AG08395 (cell line): ENCODE results near the gene SPEM3.
A peak's percentile ranks its signal among the peaks of the same experiment; 100 is the strongest.
"Not testable (repeated sequence)": the region's sequence is repeated elsewhere in the genome, so short reads cannot be mapped to it uniquely, and the experiment has no call there.

Experiments
- DNase-seq: peaks from one replicate; pipeline ENCODE4 v3.0.0; 2012; ENCODE audit warnings: mixed read lengths, low spot score

The SPEM3 gene

DNA sequence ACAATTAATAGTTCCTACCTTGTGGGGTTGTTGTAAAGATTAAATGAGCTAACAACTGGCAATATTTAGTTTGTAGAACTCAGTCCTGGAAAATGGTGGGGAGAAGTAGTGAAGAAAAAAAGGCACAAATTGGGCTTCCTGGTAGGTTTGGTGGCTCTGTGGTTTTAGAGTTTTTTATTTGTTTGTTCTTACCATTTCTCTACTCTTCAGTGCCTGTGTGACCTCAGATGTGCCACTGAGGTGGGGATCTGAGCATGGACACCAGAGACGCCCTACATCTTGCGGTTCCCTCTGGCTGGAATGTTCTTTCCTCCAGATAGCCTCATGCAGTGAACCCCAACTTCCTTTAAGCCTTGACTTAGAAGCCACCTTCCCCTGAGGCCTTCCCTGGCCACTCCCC is 43.1 kb downstream of the SPEM3 start:
- no peak for DNase-seq

DNA sequence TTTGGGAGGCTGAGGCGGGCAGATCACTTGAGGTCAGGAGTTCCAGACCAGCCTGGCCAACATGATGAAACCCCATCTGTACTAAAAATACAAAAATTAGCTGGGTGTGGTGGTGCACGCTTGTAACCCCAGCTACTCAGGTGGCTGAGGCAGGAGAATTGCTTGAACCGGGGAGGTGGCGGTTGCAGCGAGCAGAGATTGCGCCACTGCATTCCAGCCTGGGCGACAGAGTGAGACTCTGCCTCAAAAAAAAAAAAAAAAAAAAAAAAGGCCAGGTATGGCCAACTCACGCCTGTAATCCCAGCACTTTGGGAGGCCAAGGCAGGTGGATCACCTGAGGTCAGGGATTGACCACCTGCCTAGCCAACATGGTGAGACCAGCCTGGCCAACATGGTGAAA is 46.1 kb downstream of the SPEM3 start:
- not testable (repeated sequence) for DNase-seq

DNA sequence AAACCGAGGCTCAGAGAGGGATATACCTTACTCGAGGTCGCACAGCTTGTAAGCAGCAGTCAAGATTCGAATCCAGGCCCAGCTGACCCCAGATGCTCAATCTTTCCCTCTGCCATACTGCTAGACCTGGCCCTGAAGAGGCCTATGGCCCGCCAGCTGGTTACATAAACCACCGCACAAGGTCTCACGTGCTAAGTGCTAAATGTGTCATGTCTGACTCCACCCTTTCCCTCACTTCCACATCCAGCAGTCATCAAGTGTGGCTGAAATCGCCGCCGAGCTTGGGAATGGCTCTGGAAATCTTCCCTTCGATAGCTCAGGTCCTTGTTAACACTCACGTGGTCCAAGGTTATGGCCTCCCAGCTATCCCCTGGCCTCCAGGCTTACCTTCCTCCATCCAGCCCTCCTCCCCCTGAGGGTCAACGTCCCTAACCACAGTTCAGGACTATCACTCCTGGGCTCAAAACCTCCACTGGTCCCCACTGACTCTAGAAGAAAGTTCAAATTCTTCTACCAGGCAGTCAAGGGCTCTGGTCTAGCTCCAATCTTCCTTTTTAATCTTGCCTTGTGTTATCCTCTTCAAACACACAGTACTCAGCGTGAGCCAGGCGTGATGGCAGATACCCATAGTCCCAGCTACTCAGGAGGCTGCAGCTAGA is 47.2 kb downstream of the SPEM3 start:
- peak; percentile 85 for DNase-seq

DNA sequence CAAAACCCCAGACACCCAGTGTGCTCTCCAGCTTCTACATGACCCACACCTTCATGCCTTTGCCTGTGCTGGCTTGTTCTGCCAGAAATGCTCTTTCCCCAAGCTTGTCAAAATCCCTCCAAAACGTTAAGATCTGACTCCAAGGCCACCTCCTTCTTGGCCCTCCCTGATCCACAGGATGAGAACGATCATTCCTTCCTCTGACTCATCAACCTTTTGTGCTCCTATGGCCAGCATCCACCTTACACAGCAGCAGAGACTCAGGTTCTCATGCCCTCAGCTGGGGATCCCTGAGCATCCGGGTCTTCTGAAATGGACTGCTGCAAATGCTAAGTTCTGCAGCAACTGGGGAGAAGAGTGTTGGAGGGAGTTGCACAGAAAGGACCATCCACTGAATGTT is 47.8 kb downstream of the SPEM3 start:
- peak; percentile 37 for DNase-seq

DNA sequence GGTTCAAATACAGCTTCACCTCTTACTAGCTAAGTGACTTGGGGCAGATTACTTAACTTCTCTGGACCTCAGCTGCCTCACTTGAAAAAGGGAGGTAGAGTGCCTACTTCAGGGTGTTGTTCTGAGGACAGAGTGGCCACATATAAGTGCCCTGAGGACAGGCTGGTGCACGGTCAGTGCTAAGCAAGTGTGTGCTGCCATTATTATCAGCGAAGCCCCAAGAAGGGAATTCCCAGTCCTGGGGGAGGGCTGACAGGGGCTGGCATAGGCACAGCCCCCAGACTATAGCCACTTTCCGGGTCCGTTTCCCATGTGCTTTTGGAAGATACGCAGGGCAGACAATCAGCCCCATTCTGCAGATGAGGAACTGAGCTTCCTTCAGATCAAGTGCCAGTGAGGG is 48.3 kb downstream of the SPEM3 start:
- DNase-seq: no peak

DNA sequence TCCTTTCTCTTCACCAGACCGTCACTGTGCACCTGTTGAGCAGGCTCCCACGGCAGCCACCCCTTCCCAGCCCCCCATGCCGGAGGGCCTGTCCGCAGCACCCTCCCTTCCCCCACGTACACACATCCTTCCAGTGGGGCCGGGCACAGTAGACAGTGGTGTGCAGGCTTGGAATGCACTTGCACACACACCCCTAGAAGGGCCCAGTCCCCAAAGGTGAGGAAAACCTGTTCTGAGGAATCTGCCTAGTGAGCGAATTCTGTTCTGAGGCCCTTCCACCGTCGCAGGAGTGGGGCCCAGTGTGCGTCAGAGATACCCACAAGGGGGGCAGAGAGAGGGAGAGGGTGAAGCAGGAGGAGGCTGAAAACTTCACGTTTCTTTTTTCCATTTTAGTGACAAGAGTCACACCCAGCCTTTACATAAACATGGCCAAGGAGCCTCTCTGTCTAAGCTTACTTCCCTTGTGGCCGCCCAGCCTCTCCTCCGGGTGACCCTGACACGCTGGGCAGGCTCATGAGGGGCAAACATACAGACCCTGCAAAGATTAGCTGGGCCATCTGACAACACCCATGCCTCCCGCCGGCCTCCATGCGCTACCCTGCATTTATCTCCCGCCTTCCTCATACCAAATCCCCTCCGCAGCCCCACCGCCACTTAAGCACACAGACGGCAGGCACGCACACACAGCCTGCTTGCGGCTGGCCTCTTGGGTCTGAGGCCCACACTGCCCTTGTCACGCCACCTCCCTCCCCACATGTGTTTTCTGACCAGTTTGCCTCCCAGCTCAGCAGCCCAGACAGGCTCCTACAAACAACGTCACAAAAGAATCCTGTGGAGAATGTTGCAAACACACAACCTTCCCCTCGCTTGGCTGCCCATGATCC is 49.0 kb downstream of the SPEM3 start:
- peak; percentile 86 for DNase-seq

DNA sequence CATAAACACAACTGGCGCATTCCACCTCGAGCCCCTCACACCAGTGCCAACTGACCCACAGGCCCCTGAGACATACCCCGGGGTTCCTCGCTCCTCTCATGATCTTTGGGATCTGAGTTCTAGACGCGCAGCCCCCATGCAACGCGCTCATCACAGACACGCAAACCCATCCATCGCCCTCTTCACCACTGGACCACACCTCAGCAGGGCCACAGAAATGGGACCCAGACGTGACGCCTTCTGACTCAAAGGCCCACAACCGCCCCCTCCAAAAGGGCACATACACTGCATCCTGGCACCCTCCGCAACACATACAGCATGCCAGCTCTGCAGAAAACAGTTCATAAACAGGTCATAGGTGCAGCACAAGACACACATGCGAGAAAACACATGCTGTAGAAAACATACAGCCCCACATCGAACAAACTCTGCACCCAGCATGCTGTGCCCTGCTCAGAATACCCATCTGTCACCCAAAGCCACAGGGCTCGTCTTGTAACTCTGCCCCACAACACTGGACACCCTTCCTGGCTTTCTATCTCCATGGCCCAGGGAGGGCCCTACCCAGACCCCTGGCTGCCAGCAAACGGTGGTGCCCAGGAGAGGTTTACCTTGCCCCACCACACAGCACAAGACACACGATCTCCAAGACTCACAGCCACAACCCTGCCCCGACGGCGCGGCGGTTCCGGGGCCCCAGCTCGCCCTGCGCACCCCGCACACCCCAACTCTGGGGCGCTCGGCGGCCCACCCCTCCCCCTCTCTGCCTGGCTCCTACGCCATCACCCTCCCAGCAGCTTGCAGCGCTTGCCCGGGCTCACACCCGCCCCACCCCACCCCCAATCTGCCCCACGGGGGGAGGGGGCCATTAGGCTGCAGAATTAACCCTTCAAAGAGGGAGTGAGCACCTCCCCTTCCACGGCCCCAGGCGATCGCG is 49.9 kb downstream of the SPEM3 start:
- peak; percentile 45 for DNase-seq

DNA sequence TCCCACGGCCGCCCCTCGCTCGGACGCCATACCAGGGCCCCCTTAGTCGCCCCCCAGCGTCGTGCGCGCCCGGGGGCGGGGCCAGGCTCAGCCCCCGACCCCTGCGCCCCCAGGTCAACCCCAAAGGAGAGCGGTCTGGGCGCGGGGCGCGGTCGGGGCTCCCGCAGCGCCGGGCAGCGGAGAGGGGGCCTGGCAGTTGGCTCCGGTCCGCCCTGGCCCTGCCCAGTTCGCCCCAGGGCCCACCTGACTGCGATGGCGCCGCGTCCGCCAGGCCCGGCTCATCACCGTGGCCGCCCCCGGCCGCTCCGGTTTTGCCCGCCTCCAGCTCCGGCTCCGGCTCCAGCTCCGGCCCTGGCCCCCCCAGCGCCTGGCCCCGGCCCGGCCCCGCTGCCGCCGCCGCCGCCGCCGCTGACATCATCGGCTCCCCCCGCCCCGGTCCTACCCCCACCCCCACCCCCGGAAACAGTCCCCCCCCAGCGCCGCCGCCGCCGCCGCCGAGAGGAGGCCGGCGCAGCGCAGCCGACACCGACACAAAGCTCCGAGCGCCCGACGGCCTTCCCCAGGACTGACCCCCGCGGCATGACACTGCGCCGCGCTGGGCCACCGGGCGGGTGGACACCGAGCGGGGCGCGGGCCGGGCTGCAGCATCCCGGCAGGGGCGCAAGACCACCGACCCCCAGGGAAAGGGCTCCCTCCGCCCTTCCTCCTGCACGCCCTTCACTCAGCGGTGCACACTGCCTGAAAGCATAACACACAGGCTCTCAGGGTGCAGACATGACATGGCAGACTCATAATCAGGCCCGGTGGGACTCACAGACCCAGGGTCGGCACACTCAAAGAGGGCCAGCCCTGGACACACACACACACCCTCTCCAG is 50.8 kb downstream of the SPEM3 start, which contains the start of gene ZBTB4:
ZBTB4 (minus strand) TSS at position 419 of the 876 bp plus-strand sequence. CDS start 12,830 bp downstream, outside the sequence.
- peak; percentile 66 for DNase-seq

DNA sequence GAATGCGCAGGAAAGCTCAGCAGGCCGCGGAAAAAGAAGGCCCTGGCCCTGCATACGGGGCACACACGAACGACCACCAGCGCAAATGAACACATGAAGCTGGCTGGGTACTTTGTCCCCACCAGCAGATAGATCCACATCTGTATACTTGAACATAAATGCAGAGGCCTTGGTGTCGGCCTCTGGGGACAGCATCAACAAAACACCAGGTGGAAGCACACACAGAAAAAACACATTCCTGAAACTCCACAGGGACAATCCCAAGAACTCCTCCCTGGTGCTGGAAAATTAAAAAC is 51.4 kb downstream of the SPEM3 start:
- DNase-seq: no peak

DNA sequence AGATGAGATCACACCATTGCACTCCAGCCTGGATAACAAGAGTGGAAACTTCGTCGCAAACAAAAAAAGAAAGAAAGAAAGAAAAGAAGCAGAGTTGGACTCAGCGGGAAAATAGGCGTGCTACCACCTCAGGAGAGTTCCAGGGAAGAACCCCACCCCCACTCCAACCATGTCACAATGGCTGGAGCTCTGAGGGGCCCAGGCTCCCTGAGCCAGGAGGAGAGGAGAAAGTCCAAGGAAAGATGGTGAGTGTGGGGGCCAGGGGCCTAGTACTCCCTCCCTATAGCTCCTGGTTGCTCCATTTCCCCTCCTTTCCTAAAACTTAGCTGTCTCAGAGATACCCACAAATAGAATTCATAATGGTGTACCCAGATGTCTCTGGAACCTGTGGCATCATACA is 52.6 kb downstream of the SPEM3 start, which contains the start of gene SLC35G6:
SLC35G6 (plus strand) TSS at position 172 of the 400 bp plus-strand sequence; CDS start at position 243, 71 bp downstream.
- not testable (repeated sequence) for DNase-seq

DNA sequence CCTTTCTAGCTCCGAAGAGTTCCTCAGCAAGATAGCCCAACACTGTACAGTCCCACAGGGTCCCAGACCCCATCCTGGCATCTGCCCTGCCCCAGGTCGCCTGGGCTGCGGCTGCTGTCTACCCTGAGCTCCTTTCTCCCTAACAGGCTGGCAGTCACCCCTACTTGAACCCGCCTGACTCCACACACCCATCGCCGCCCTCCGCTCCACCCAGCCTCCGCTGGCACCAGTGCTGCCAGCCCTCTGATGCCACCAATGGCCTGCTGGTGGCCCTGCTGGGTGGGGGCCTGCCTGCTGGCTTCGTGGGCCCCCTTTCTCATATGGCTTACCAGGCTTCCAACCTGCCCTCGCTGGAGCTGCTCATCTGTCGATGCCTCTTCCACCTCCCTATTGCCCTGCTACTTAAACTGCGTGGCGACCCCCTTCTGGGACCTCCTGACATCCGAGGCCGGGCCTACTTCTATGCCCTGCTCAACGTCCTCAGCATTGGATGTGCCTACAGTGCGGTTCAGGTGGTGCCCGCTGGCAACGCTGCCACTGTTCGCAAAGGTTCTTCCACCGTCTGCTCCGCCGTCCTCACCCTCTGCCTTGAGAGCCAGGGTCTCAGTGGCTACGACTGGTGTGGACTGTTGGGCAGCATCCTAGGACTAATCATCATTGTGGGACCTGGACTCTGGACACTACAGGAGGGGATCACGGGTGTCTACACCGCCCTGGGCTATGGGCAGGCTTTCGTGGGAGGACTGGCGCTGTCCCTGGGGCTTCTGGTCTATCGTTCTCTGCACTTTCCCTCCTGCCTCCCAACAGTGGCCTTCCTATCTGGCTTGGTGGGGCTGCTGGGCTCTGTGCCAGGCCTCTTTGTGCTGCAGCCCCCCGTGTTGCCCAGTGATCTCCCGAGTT is 53.4 kb downstream of the SPEM3 start:
- not testable (repeated sequence) for DNase-seq
